H1 (cell line): Measurements from ENCODE around the gene ARMH4. TPM values are rescaled to one million over a fixed set of nuclear protein-coding genes. Genes with fewer than 3 reads are reported as not detected.

Experiments used
- polyA plus RNA-seq, 7 experiments: library from polyadenylated mRNA; depleted of rRNA in 3 of 7; stranded (reverse) in 5 of 7; unstranded in 2 of 7; fragments of >200 nt in 5 of 7; fragments of 200-250 nt in 2 of 7; gene quantifications; 1 replicate in 5 of 7; 2 replicates in 1 of 7; 4 replicates in 1 of 7; pipeline versions ENCODE4 v1.2.1 to v1.2.3, GENCODE V29; 2011 to 2013; ENCODE audit warnings: missing spikeins in 2 of 7, mixed read lengths in 2 of 7
- small RNA-seq: library from polyadenylated mRNA; stranded (forward); fragments of <200 nt; extraction: miRNeasy Mini kit (QIAGEN cat#:217004); gene quantifications from one replicate; pipeline ENCODE3, GENCODE V24; 2013; ENCODE audit not compliant: insufficient read depth
- total RNA-seq: library from RNA; stranded (reverse); fragmentation: NEBNext Ultra II Directional; extraction: Animal tissue kit (Norgen Biotek cat#: 25700); gene quantifications from 2 replicates; pipeline ENCODE4 v1.2.1, GENCODE V29; 2021

Gene ARMH4
- total and polyA plus RNA-seq, 2 of the 8 experiments (the other 6 are each of a cell fraction or from before 2014, with no cell fraction given): 7.1 to 25.4 TPM

Small RNAs within 50 kb of the gene (small RNA-seq; reads per million reads assigned to genes)
- gene RN7SL598P: not detected

Other genes with a start within 250 kb of the ARMH4 start
- 33.9 and 34.6 TPM in 2 replicates for gene ACTR10, start 47.9 kb upstream of the ARMH4 start, total RNA-seq
- gene ACTR10, start 47.9 kb upstream of the ARMH4 start, polyA plus RNA-seq (2011; rRNA removed): 6.9 and 15.4 TPM in 2 replicates
- gene PSMA3, start 92.6 kb upstream of the ARMH4 start, total RNA-seq: 283 and 285 TPM in 2 replicates
- 244 and 507 TPM in 2 replicates for gene PSMA3, start 92.6 kb upstream of the ARMH4 start, polyA plus RNA-seq (2011; rRNA removed)
- gene ARID4A, start 146.3 kb upstream of the ARMH4 start, total RNA-seq: 12.6 and 14.6 TPM in 2 replicates
- gene ARID4A, start 146.3 kb upstream of the ARMH4 start, polyA plus RNA-seq (2011; rRNA removed): 1.9 and 2.1 TPM in 2 replicates
- gene TOMM20L, start 243.7 kb upstream of the ARMH4 start, total RNA-seq: not detected in 2 replicates
- not detected in 2 replicates for gene TOMM20L, start 243.7 kb upstream of the ARMH4 start, polyA plus RNA-seq (2011; rRNA removed)